Neutrophil (primary cell): Measurements from ENCODE around the gene RNF186.

Experiments used
- H3K27ac ChIP-seq: fragments of 200-600 bp; sonication (generic); 2 replicates; pipeline ENCODE4 v1.5.1; 2016; ENCODE audit warnings: mild to moderate bottlenecking, moderate library complexity
- H3K27me3 ChIP-seq: fragments of 200-600 bp; sonication (generic); 2 replicates; pipeline ENCODE4 v1.6.0; 2016; ENCODE audit warnings: mild to moderate bottlenecking
- H3K36me3 ChIP-seq: fragments of 200-600 bp; sonication (generic); 2 replicates; pipeline ENCODE4 v1.5.1; 2017
- H3K4me1 ChIP-seq, 2 experiments: fragments of 200-600 bp in 1 of 2; sonication (generic) in 1 of 2; 1 replicate in 1 of 2; 2 replicates in 1 of 2; pipeline versions ENCODE4 v1.5.1 to v1.6.1; 2013 to 2016; ENCODE audit warnings: low read depth in 1 of 2, low read length in 1 of 2, mild to moderate bottlenecking in 1 of 2, moderate library complexity in 1 of 2; ENCODE audit not compliant: control insufficient read depth in 1 of 2, insufficient read depth in 1 of 2
- H3K4me3 ChIP-seq, 2 experiments: fragments of 200-600 bp in 1 of 2; sonication (generic) in 1 of 2; 1 replicate in 1 of 2; 2 replicates in 1 of 2; pipeline ENCODE4 v1.5.1; 2013 to 2016; ENCODE audit warnings: low read depth in 1 of 2, low read length in 1 of 2, mild to moderate bottlenecking in 1 of 2, moderate library complexity in 1 of 2
- H3K9me3 ChIP-seq: fragments of 200-600 bp; sonication (generic); 2 replicates; pipeline ENCODE4 v1.5.1; 2016
- TF ChIP-seq, protein P1 (sequence below): fragments of 200-600 bp; sonication (generic); IDR thresholded peaks from 2 replicates; pipeline ENCODE4 v1.5.1; 2016; ENCODE audit warnings: antibody characterized with exemption

The RNF186 gene

GRCh38 chr1:19813643-19813960 is 1.5 kb downstream of the RNF186 start:
- H3K9me3 ChIP-seq, result no peaks in the 10 kb centered on the region
- TF ChIP-seq, protein P1, sequence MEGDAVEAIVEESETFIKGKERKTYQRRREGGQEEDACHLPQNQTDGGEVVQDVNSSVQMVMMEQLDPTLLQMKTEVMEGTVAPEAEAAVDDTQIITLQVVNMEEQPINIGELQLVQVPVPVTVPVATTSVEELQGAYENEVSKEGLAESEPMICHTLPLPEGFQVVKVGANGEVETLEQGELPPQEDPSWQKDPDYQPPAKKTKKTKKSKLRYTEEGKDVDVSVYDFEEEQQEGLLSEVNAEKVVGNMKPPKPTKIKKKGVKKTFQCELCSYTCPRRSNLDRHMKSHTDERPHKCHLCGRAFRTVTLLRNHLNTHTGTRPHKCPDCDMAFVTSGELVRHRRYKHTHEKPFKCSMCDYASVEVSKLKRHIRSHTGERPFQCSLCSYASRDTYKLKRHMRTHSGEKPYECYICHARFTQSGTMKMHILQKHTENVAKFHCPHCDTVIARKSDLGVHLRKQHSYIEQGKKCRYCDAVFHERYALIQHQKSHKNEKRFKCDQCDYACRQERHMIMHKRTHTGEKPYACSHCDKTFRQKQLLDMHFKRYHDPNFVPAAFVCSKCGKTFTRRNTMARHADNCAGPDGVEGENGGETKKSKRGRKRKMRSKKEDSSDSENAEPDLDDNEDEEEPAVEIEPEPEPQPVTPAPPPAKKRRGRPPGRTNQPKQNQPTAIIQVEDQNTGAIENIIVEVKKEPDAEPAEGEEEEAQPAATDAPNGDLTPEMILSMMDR, result no peak
- H3K4me1 ChIP-seq, result no peaks in the 10 kb centered on the region
- H3K27ac ChIP-seq, result no peak overlapping the region
- no peak overlapping the region for H3K4me3 ChIP-seq
- H3K27me3 ChIP-seq, result no peaks in the 10 kb centered on the region
- no peaks in the 10 kb centered on the region for H3K36me3 ChIP-seq

GRCh38 chr1:19812875-19813642 is 2.0 kb downstream of the RNF186 start:
- TF ChIP-seq, protein P1, result no peak
- no peaks in the 10 kb centered on the region for H3K36me3 ChIP-seq
- no peaks in the 10 kb centered on the region for H3K4me1 ChIP-seq
- no peak overlapping the region for H3K27ac ChIP-seq
- H3K4me3 ChIP-seq, result no peak overlapping the region
- no peaks in the 10 kb centered on the region for H3K27me3 ChIP-seq
- H3K9me3 ChIP-seq, result no peaks in the 10 kb centered on the region

- no peak overlapping the region for H3K4me3 ChIP-seq
- H3K27ac ChIP-seq, result no peak overlapping the region
- H3K9me3 ChIP-seq, result no peaks in the 10 kb centered on the region
- H3K27me3 ChIP-seq, result no peaks in the 10 kb centered on the region
- TF ChIP-seq, protein P1, result no peak
- no peaks in the 10 kb centered on the region for H3K36me3 ChIP-seq
- H3K4me1 ChIP-seq, result no peaks in the 10 kb centered on the region
Measured at GRCh38 chr1:19811206-19811851, 3.8 kb downstream of the RNF186 start.

DNA sequence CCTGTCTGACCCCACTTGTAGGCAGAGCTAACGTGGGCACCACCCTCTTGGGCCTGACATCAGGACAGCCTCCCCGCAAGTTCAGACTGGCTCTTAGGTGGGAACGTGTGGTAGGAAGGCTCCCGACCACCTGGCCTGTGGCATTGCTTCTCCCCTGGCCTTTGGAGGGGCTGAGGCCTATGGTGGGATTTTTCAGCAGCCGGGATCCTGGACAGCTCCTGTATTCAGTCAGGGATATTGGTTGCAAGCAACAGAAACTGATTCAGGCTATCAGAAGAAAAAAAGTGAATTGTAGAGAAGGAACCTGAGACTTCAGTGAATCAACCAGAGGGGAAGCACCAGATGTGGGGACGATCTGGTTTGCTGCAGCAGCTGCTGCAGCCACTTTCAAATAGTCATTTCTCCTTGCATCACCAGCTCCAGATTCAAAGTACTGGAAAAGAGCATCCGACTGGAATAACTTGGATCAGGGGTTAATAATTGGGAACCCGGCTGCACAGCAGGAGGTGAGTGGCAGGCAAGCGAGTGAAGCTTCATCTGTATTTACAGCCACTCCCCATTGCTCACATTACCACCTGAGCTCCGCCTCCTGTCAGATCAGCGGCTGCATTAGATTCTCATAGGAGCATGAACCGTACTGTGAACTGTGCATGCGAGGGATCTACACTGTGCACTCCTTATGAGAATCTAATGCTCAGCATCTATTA is 5.9 kb downstream of the RNF186 start:
- no peaks in the 10 kb centered on the region for H3K9me3 ChIP-seq
- H3K4me3 ChIP-seq, result no peak overlapping the region
- no peaks in the 10 kb centered on the region for H3K4me1 ChIP-seq
- H3K27ac ChIP-seq, result no peak overlapping the region
- H3K36me3 ChIP-seq, result no peaks in the 10 kb centered on the region
- TF ChIP-seq, protein P1, result no peak
- no peaks in the 10 kb centered on the region for H3K27me3 ChIP-seq

GRCh38 chr1:19808351-19808750 is 6.7 kb downstream of the RNF186 start:
- Histone ChIP-seq H3K27ac (no peak overlapping the region), H3K4me3 (no peak overlapping the region), H3K4me1 (no peaks in the 10 kb centered on the region), H3K9me3 (no peaks in the 10 kb centered on the region), H3K27me3 (no peaks in the 10 kb centered on the region), H3K36me3 (no peaks in the 10 kb centered on the region)
- TF ChIP-seq, protein P1, result no peak
